Esophagus squamous epithelium (tissue), 4 donors: ENCODE results near the gene PLOD1.

Experiments
- CTCF ChIP-seq, 6 experiments: fragments of 450-650 bp in 4 of 6; fragments of 200-600 bp in 2 of 6; sonication (generic) in 2 of 6; IDR thresholded peaks; one replicate each; pipeline ENCODE4 v1.5.1; 2016 to 2019; ENCODE audit warnings: antibody characterized with exemption in 6 of 6, mild to moderate bottlenecking in 4 of 6, moderate library complexity in 4 of 6
- POLR2A ChIP-seq, 4 donors: fragments of 450-650 bp; IDR thresholded peaks; one replicate each; pipeline ENCODE4 v1.6.1; 2017; ENCODE audit warnings: antibody characterized with exemption in 4 of 4, mild to moderate bottlenecking in 4 of 4, moderate library complexity in 3 of 4

- TF ChIP-seq CTCF (IDR thresholded peaks at IDR 0.05), result no peak
- TF ChIP-seq POLR2A (IDR thresholded peaks at IDR 0.05), result no peak
Observed at GRCh38 chr1:11989669-11990068, 55.2 kb downstream of the PLOD1 start.
